ENCODE data around the gene SRBD1. TPM values are rescaled to one million over a fixed set of nuclear protein-coding genes. Genes with fewer than 3 reads are reported as not detected.

The SRBD1 gene
- total RNA-seq, 1 donor from 2014 or later, result 11.2 TPM

GRCh38 chr2:45352506-45352905 is 258.6 kb downstream of the SRBD1 start:
- peaks cover 26% of the 10 kb centered on the region for H3K4me1 Mint-ChIP-seq (ENCODE audit: low read depth)
- H3K36me3 Mint-ChIP-seq (ENCODE audit: low read depth), result peaks cover 3% of the 10 kb centered on the region
- H3K27ac Mint-ChIP-seq (ENCODE audit: unreplicated experiment), result no peak overlapping the region
- no peak for DNase-seq (ENCODE audit: low spot score)
- no peak overlapping the region for H3K4me3 Mint-ChIP-seq (ENCODE audit: unreplicated experiment)
- peaks cover 4% of the 10 kb centered on the region for H3K9me3 Mint-ChIP-seq (ENCODE audit: low read depth)
- no peak for TF ChIP-seq CTCF (IDR thresholded peaks at IDR 0.05)
- no peaks in the 10 kb centered on the region for H3K27me3 Mint-ChIP-seq (ENCODE audit: low read depth)

- Mint-ChIP-seq H3K27me3 (ENCODE audit: low read depth) (no peaks in the 10 kb centered on the region), H3K9me3 (ENCODE audit: low read depth) (no peaks in the 10 kb centered on the region), H3K4me1 (ENCODE audit: low read depth) (peaks cover 35% of the 10 kb centered on the region), H3K36me3 (ENCODE audit: low read depth) (peaks cover 1% of the 10 kb centered on the region), H3K27ac (ENCODE audit: unreplicated experiment) (no peak overlapping the region), H3K4me3 (ENCODE audit: unreplicated experiment) (no peak overlapping the region)
- no peak for DNase-seq (ENCODE audit: low spot score)
- TF ChIP-seq CTCF (IDR thresholded peaks at IDR 0.05), result peak; percentile 37
These were observed 265.5 kb downstream of the SRBD1 start for GRCh38 chr2:45345331-45346234.

- Mint-ChIP-seq H3K9me3 (ENCODE audit: low read depth) (no peaks in the 10 kb centered on the region), H3K27me3 (ENCODE audit: low read depth) (no peaks in the 10 kb centered on the region), H3K4me3 (ENCODE audit: unreplicated experiment) (no peak overlapping the region), H3K4me1 (ENCODE audit: low read depth) (peaks cover 46% of the 10 kb centered on the region), H3K36me3 (ENCODE audit: low read depth) (no peaks in the 10 kb centered on the region), H3K27ac (ENCODE audit: unreplicated experiment) (no peak overlapping the region)
- no peak for TF ChIP-seq CTCF (IDR thresholded peaks at IDR 0.05)
- no peak for DNase-seq (ENCODE audit: low spot score)
These were observed 266.6 kb downstream of the SRBD1 start for GRCh38 chr2:45344502-45344901.

GRCh38 chr2:45344071-45344470 is 267.0 kb downstream of the SRBD1 start:
- TF ChIP-seq CTCF (IDR thresholded peaks at IDR 0.05), result no peak
- Mint-ChIP-seq H3K27me3 (ENCODE audit: low read depth) (no peaks in the 10 kb centered on the region), H3K9me3 (ENCODE audit: low read depth) (no peaks in the 10 kb centered on the region), H3K36me3 (ENCODE audit: low read depth) (no peaks in the 10 kb centered on the region), H3K4me1 (ENCODE audit: low read depth) (peaks cover 47% of the 10 kb centered on the region), H3K27ac (ENCODE audit: unreplicated experiment) (no peak overlapping the region), H3K4me3 (ENCODE audit: unreplicated experiment) (no peak overlapping the region)
- DNase-seq (ENCODE audit: low spot score), result no peak

GRCh38 chr2:45343251-45344017 is 267.6 kb downstream of the SRBD1 start:
- no peak for DNase-seq (ENCODE audit: low spot score)
- H3K4me1 Mint-ChIP-seq (ENCODE audit: low read depth), result peaks cover 47% of the 10 kb centered on the region
- H3K4me3 Mint-ChIP-seq (ENCODE audit: unreplicated experiment), result no peak overlapping the region
- no peaks in the 10 kb centered on the region for H3K36me3 Mint-ChIP-seq (ENCODE audit: low read depth)
- no peaks in the 10 kb centered on the region for H3K27me3 Mint-ChIP-seq (ENCODE audit: low read depth)
- H3K27ac Mint-ChIP-seq (ENCODE audit: unreplicated experiment), result peak overlapping the region; percentile 18
- no peak for TF ChIP-seq CTCF (IDR thresholded peaks at IDR 0.05)
- H3K9me3 Mint-ChIP-seq (ENCODE audit: low read depth), result no peaks in the 10 kb centered on the region

Measured in chondrocyte (in vitro differentiated cells).